ENCODE measurements around the gene RPL19. TPM values are rescaled to one million over a fixed set of nuclear protein-coding genes. Genes with fewer than 3 reads are reported as not detected.

Gene RPL19
- total and polyA plus RNA-seq, 2 experiments from 2014 or later: 806 to 1,924 TPM

DNA sequence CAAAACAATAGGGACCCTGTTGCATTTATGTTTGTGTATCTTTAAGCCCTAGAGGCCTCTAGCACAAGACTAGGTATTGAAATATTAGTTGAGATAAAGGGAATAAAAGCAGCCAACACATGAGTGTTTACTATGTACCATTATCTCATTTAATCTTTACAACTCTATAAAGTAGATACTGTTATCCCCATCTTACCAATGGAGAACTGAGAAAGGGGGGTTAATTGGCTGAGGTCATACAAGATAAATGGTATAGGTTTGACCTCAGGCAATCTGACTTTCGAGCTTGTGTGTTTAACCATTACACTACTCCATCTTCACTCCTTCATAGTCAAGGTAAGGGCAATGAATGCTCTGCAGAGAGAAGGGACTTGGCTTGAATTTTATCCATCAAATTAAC, 51.9 kb downstream of the RPL19 start:
- Histone ChIP-seq H3K79me2 (no peaks in the 10 kb centered on the region), H4K20me1 (ENCODE audit: insufficient read depth, poor library complexity, severe bottlenecking) (no peaks in the 10 kb centered on the region), H3K36me3 (replicated peaks; ENCODE audit: insufficient read depth, low read depth) (no peaks in the 10 kb centered on the region), H3K9me2 (replicated peaks; ENCODE audit: insufficient read depth) (no peaks in the 10 kb centered on the region), H3K9me3 (ENCODE audit: low read depth) (no peaks in the 10 kb centered on the region), H3K4me3 (no peak overlapping the region), H3K4me2 (no peak overlapping the region), H3K27me3 (no peaks in the 10 kb centered on the region), H3K27ac (no peak overlapping the region), H2AFZ (no peak overlapping the region), H3K4me1 (ENCODE audit: insufficient read depth) (no peaks in the 10 kb centered on the region)
- no peak for DNase-seq (ENCODE audit: low spot score)
- TF ChIP-seq, protein P1, sequence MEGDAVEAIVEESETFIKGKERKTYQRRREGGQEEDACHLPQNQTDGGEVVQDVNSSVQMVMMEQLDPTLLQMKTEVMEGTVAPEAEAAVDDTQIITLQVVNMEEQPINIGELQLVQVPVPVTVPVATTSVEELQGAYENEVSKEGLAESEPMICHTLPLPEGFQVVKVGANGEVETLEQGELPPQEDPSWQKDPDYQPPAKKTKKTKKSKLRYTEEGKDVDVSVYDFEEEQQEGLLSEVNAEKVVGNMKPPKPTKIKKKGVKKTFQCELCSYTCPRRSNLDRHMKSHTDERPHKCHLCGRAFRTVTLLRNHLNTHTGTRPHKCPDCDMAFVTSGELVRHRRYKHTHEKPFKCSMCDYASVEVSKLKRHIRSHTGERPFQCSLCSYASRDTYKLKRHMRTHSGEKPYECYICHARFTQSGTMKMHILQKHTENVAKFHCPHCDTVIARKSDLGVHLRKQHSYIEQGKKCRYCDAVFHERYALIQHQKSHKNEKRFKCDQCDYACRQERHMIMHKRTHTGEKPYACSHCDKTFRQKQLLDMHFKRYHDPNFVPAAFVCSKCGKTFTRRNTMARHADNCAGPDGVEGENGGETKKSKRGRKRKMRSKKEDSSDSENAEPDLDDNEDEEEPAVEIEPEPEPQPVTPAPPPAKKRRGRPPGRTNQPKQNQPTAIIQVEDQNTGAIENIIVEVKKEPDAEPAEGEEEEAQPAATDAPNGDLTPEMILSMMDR (IDR thresholded peaks at IDR 0.05; ENCODE audit: poor library complexity): no peak
- TF ChIP-seq EZH2 (IDR thresholded peaks at IDR 0.05; ENCODE audit: borderline replicate concordance) (no peak), EZH2phosphoT487 (IDR thresholded peaks at IDR 0.05; ENCODE audit: low read depth, severe bottlenecking, unreplicated experiment) (no peak)
- WGBS (ENCODE audit: low lambda C conversion rate, missing lambda C conversion rate): 18% methylated on average over 1 of the region's 1 CpG

DNA sequence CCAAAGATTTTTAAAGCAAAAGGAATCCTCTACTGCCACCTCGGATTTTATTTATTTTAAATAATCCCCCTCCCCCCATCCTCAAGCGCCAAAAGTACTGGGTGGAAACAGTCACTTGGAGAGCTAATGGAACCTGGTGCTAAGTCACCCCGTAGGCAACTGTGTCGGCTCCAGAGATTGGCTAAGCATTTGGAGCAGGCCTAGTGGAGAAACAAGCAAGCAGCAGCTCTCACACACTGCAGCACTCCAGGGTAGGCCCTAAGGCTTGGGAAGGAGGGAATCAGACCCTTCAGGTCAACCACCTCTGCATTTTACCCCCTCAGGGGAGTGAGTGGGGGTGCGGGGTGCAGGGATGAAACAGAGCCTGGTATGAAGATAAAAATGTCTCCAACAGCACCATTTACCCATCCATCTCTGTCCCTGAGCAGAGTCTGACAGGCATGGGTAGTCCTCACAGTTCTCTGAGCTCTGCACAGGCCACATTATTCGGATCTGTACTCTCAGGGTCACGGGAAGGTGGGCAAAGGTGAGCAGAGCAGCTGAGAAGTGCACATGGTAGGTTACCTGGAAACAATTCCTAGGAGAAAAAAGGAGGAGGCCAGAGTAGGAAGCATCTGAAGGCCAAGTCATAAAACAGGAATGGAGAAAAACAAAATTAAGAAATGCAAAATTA, 52.8 kb downstream of the RPL19 start:
- DNase-seq (ENCODE audit: low spot score): no peak
- Histone ChIP-seq H2AFZ (no peak overlapping the region), H3K79me2 (no peaks in the 10 kb centered on the region), H3K4me3 (no peak overlapping the region), H3K4me2 (no peak overlapping the region), H3K9me2 (replicated peaks; ENCODE audit: insufficient read depth) (no peaks in the 10 kb centered on the region), H3K27ac (no peak overlapping the region), H3K36me3 (replicated peaks; ENCODE audit: insufficient read depth, low read depth) (no peaks in the 10 kb centered on the region), H3K4me1 (ENCODE audit: insufficient read depth) (no peaks in the 10 kb centered on the region), H4K20me1 (ENCODE audit: insufficient read depth, poor library complexity, severe bottlenecking) (no peaks in the 10 kb centered on the region), H3K9me3 (ENCODE audit: low read depth) (no peaks in the 10 kb centered on the region), H3K27me3 (no peaks in the 10 kb centered on the region)
- TF ChIP-seq EZH2phosphoT487 (IDR thresholded peaks at IDR 0.05; ENCODE audit: low read depth, severe bottlenecking, unreplicated experiment) (no peak), EZH2 (IDR thresholded peaks at IDR 0.05; ENCODE audit: borderline replicate concordance) (no peak)
- TF ChIP-seq, protein P1 (IDR thresholded peaks at IDR 0.05; ENCODE audit: poor library complexity): no peak
- 60% methylated on average over 7 of the region's 7 CpGs for WGBS (ENCODE audit: low lambda C conversion rate, missing lambda C conversion rate)

Other genes starting within 250 kb of the RPL19 start
- gene FBXO47, start 232.9 kb upstream of the RPL19 start, total RNA-seq: not detected in 2 replicates
- gene FBXO47, start 232.9 kb upstream of the RPL19 start, polyA plus RNA-seq: not detected in 2 replicates
- 4.1 and 8.6 TPM in 2 replicates for gene PLXDC1, start 48.6 kb upstream of the RPL19 start, total RNA-seq
- 3.9 and 4.1 TPM in 2 replicates for gene PLXDC1, start 48.6 kb upstream of the RPL19 start, polyA plus RNA-seq
- not detected in 2 replicates for gene ARL5C, start 34.1 kb upstream of the RPL19 start, total RNA-seq
- not detected in 2 replicates for gene ARL5C, start 34.1 kb upstream of the RPL19 start, polyA plus RNA-seq
- gene CACNB1, start 2.6 kb upstream of the RPL19 start, total RNA-seq: 1.9 and 2.2 TPM in 2 replicates
- 4.2 and 6.3 TPM in 2 replicates for gene CACNB1, start 2.6 kb upstream of the RPL19 start, polyA plus RNA-seq
- gene STAC2, start 25.7 kb downstream of the RPL19 start, total RNA-seq: not detected in 2 replicates
- 0.06 and 0.31 TPM in 2 replicates for gene STAC2, start 25.7 kb downstream of the RPL19 start, polyA plus RNA-seq
- gene FBXL20, start 201.3 kb downstream of the RPL19 start, total RNA-seq: 11.2 and 11.6 TPM in 2 replicates
- 2.7 and 8.0 TPM in 2 replicates for gene FBXL20, start 201.3 kb downstream of the RPL19 start, polyA plus RNA-seq